GM18861 (cell line): ENCODE data around the gene KLHL42.
"Not testable (repeated sequence)": the region's sequence is repeated elsewhere in the genome, so short reads cannot be mapped to it uniquely, and the experiment has no call there.

ENCODE experiments used
- ATAC-seq: cut with Tn5 transposase; IDR thresholded peaks from one replicate; pipeline ENCODE4 v1.9.1; 2021; ENCODE audit not compliant: unreplicated experiment

Gene KLHL42

GRCh38 chr12:27814851-27815591 is 35.0 kb downstream of the KLHL42 start:
- no peak for ATAC-seq

GRCh38 chr12:27817766-27818165 is 37.7 kb downstream of the KLHL42 start:
- no peak for ATAC-seq

- no peak for ATAC-seq
Observed at GRCh38 chr12:27818401-27818918, 38.4 kb downstream of the KLHL42 start.

- ATAC-seq: no peak
Observed at GRCh38 chr12:27820564-27820963, 40.5 kb downstream of the KLHL42 start.

GRCh38 chr12:27821259-27821973 is 41.4 kb downstream of the KLHL42 start:
- ATAC-seq: peak; percentile 20

- peak; percentile 69 for ATAC-seq
Observed at GRCh38 chr12:27822076-27822712, 42.2 kb downstream of the KLHL42 start.

GRCh38 chr12:27823038-27823437 is 43.0 kb downstream of the KLHL42 start:
- no peak for ATAC-seq

- peak; percentile 49 for ATAC-seq
Observed at GRCh38 chr12:27824126-27824842, 44.3 kb downstream of the KLHL42 start.

- ATAC-seq: no peak
Observed at GRCh38 chr12:27826076-27826475, 46.0 kb downstream of the KLHL42 start.

GRCh38 chr12:27828196-27828595 is 48.2 kb downstream of the KLHL42 start:
- ATAC-seq: no peak

- no peak for ATAC-seq
Observed at GRCh38 chr12:27838543-27839185, 58.6 kb downstream of the KLHL42 start.

- ATAC-seq: no peak
Observed at GRCh38 chr12:27840229-27840999, 60.4 kb downstream of the KLHL42 start.

GRCh38 chr12:27841392-27841882 is 61.4 kb downstream of the KLHL42 start:
- no peak for ATAC-seq

GRCh38 chr12:27843714-27844245 is 63.7 kb downstream of the KLHL42 start:
- no peak for ATAC-seq

GRCh38 chr12:27844366-27845090 is 64.5 kb downstream of the KLHL42 start:
- no peak for ATAC-seq

- ATAC-seq: no peak
Observed at GRCh38 chr12:27845187-27845586, 65.2 kb downstream of the KLHL42 start.

GRCh38 chr12:27845706-27846105 is 65.7 kb downstream of the KLHL42 start:
- not testable (repeated sequence) for ATAC-seq

- ATAC-seq: not testable (repeated sequence)
Observed at GRCh38 chr12:27847293-27847692, 67.3 kb downstream of the KLHL42 start.

GRCh38 chr12:27851311-27851710 is 71.3 kb downstream of the KLHL42 start:
- ATAC-seq: no peak
